IPS-NIHi7 (cell line): ENCODE results near the gene ZBTB4.

Source experiments
- DNase-seq: peaks from one replicate; pipeline ENCODE4 v3.0.0; 2012; ENCODE audit warnings: mixed read lengths; ENCODE audit errors: extremely low spot score

Gene ZBTB4

DNA sequence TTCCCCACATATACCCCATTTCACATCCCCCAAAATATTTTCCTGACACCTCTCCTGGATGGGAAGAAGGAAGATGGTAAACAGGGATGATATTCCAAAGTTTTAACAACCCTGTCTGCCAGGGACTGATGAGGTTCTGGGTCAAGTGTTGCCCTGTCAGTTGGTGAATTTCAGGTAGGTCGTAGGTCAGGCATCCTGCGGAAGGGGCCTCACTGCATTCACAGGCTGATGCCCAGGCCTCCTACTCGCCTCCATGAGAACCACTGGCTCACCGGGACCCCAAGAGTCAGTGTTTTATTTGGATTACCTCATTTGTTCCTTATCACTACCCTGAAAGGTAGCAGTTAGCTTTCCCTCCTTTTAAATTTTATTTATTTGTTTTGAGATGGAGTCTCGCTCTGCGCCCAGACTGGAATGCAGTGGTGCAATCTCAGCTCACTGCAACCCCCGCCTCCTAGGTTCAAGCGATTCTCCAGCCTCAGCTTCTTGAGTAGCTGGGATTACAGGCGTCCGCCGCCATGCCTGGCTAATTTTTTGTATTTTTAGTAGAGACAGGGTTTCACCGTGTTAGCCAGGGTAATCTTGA lies 10.5 kb downstream of the ZBTB4 start:
- no peak for DNase-seq

DNA sequence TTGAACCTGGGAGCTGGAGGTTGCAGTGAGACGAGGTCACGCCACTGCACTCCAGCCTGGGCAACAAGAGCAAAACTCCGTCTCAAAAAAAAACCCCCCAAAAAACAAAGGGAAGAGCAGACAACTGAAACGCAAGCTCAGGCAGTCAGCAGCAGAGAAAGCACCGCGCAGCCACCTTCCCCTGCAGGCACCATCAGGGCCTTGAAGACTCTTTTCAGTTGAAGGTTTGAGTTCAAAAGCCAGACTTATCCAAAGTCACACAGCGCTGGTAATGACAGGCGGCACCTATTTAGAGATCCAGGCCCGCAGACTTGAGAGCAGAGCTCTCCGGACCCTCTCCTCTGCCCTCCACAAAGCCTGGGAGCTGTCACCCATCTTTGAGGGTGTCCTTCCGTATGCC lies 11.1 kb downstream of the ZBTB4 start:
- DNase-seq, result no peak

DNA sequence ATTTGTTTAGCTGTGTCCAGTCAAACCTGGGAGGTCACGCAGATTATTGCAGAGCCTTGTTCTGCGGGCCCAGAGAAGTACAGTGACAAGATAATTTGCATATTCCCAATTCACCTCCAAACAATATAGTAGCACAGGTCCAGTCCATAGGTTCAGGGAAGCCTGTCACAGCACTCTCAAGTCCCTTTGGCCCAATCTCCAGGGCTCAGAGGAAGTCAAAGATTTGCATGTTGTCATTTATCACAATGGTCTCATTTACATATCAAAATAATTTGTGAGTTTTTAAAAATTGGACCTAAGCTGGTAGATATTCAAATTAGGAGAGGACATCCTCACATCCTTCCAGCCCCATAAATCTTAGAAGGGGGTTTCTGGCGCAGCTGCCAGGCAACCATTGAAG lies 11.9 kb downstream of the ZBTB4 start:
- DNase-seq, result no peak

DNA sequence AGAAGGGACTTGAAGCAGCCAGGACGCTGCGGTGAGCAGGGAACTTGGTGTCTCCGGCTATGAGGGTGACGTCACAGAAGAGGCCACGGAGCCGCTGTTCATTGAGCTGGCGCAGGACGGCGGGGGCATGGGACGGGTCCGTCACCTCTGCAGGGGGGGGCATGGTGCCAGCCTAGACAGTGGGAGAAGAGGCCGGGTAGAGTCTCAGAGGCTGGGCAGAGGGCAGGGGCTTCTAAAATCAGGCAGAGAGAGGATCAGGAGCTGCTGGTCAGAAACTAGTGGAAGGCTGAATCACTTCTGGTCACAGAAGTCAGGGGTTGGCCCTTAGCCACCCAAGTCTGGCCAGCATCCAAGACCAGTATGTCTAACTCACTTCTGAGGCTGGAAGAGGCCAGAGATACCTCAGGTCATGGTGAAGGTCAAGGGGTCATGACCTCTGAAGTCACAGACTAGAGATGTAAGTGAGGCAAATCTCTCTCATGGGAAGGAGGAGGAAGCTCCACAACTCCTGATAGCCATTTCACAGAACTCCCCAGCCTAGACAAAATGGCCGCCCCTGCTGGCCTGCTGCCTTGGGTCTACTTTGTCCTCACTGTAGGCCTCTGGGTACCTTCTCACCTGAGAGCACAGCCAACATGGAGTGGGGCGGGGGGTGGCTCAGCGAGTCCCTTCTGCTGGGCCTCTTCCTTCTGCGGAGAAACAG lies 12.6 kb downstream of the ZBTB4 start:
- no peak for DNase-seq

DNA sequence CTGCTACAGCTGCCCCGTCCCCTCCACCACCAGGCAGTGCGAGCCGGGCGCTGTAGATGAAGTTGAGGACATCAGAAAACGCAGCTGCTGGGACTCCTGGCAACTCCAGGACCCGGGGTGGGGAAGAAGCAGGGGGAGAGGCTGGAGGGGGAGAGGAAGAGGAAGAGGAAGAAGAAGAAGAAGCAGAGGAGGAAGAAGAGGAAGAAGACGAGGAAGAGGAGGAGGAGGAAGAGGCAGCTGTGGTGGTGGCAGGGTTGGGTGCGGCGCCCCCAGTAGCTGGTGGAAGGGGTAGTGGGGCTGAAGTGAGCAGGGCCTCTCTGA lies 13.2 kb downstream of the ZBTB4 start:
- no peak for DNase-seq

DNA sequence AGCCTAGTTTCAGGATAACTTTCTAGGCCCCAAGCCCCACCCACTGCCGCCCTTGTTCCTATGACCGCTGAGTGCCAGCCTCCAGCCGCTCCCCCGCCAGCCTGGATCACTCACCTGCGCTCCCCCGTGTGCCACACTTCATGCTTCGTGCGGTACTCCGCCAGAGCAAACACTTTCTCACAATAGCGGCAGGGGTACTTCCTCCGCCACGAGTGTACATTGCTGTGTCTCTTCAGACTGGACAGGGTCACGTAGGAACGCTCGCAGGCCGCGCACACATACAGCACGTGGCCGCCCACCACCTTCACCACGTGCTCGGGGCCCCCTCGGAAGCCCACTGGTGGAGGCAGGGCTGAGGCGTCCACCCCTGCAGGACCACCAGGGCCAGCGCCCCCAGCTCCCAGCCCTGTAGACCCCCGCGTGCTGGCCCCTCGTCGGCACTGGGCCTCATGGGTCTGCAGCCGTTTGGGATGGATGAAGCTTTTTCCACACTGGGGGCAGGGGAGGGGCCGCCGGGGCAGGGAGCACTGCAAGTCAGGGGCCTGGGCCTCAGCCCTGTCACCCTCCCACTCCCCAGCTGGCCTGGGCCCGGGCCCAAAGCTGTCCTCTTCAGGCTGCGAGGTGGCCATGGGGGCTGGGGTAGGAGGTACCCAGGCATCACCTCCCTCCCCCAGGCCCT lies 13.7 kb downstream of the ZBTB4 start:
- DNase-seq, result no peak

DNA sequence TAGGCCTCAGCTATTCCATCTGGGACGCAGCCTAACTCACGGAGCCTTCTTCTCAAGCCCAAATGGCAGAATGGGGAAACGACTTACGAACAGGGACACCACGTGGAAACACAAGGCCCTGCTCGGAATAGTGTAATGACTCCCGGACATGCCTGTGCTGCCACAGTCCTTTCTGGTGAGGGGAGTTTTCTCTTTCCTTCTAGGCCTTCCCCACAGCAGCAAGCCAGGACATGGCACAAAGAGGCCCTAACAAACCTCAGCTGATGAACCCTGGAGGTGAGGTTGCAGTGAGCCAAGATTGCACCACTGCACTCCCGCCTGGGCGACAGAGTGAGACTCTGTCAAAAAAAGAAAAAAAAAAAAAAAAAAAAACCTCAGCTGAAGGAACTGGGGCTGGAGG lies 15.3 kb downstream of the ZBTB4 start:
- no peak for DNase-seq

DNA sequence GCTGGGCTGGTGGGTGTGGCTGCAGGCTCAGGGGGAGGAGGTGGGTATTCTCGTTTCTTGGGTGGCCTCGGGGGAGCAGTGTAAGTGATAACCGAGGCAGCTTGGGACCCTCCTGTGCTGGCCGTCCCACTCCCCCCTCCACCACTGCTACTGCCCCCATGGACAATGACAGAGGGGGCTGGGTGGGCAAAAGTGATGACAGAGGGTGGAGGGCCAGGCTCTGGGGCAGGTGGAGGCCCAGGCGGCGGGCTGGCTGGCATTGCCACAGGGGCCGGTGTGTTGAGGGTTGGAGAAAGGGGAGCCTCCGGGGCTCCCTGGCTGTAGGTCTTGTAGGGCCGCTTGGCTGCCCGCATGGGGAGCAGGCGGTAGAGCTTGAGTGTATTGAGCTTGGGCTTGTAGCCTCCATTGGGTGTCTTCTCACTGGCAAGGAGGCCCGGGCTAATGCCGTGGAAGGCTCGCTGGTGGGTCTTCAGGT lies 16.0 kb downstream of the ZBTB4 start:
- no peak for DNase-seq

DNA sequence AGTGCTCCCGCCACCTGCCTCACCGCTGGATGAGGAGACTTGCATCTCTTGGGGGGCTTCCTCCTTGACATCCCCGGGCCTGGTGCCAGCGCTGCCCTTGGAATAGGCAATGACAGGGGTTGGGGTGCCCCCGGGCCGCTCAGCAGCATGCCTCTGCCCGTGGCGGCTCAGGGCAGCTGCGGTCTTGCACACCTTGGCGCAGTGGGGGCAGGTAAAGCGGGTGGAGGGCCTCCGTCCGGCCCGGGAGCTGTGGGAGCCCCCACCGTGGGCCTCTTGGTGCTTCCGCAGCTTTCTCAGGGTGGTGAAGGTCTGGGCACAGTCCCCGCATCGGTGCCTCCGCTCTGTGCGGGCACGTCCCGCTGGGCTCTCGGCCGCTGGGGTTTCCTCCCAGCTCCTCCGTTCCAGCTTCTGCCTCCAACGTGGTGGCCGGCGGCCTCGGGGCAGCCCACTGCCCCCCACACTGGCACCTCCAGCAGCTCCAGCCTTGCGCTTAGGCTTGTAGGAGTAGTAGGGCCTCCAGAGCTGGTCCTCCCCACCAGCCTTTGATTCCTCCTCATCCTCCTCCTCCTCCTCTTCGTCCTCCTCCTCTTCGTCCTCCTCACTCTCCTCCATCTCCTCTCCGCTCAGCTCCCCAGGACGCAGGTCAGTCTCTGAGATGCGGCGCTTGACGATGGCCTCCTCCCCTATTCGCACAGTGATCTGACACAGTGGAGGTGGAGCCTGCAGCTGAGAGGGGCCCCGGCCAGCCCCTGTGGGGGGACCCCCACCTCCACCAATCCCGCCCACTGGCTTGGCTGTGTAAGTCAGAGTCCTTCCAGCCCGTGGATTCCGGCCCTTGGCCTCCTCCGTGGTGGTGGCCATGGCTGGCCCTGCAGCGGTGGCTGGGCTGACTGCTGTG lies 16.7 kb downstream of the ZBTB4 start:
- no peak for DNase-seq

DNA sequence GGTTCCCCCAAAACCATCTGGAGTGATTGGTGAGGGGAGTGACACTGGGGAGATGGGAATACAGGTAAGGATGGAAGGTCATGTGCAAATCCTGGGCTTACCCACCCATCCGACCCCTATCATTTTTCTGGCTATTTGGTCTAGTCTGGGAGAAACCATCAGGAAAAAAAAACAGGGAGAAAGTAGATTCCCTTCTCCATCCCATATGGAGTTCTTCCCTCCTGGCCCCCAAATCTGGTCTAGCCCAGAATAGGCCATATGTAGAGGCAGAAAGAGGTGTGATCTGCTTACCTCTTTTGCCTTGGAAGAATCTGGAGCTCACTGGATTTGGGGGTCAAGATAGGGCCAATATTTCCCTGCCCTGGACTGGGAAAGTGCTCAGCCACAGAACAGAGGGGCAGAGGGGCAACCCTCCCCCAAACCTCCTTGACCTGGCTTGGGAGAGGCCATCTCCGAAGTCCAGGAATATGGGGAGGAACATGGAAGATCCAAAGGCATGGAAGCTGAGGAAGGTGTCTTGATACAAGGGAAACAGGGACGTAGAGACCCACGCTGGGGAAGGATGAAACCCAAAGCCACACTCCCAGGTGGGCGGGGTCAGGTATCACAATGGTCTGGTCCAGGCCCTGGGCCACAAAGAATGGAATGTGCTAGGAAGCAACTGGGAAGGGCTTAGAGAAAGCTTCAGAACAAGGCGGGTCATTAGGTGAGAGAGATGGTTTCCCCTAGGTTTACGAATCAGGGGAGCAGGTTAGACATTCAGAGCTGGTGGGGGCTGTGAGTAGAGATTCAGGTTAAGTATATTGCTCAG lies 18.4 kb downstream of the ZBTB4 start:
- DNase-seq, result peak; percentile 60

DNA sequence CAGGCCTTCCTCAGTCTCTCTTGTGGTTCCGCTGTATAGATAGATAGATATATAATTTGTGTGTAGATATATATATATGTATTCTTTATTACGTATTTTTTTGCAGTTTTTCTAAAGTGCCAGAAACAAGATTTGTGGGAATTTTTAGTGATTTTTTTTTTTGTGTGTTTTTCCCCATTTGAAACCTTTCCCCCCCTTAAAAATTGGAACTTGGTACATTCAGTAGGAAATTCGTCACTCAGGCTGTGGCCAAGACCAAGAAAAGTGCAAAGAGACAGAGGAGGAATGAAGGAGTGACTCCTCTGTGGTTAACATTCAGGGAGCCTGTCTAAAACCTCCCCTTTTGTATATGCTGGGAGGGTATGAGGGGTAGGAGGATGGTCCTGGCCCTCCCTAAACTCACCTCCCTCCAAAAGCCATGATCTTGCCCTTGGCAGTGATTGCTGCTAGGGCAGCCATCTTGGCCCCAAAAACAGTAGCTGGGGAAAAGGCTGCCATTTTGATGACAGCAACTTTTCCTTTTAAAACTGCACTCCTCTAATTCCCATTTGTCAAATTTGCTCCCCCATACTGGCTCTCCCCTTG lies 19.4 kb downstream of the ZBTB4 start:
- DNase-seq, result no peak

DNA sequence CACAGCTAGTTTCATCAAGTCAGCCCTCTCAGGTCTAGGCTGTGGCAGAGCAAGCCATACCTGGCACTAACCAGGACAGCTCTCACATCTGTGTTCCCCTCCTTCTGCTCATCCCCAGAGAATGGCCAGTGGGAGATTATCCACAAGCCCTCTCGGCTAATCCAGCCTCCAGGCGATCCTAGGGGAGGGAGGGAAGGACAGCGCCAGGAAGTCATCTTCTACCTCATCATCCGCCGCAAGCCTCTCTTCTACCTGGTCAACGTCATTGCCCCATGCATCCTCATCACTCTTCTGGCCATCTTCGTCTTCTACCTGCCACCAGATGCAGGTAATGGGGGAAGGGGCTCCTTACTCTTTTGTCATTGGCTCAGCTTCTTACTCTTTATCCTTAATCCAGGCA lies 31.0 kb downstream of the ZBTB4 start:
- no peak for DNase-seq

DNA sequence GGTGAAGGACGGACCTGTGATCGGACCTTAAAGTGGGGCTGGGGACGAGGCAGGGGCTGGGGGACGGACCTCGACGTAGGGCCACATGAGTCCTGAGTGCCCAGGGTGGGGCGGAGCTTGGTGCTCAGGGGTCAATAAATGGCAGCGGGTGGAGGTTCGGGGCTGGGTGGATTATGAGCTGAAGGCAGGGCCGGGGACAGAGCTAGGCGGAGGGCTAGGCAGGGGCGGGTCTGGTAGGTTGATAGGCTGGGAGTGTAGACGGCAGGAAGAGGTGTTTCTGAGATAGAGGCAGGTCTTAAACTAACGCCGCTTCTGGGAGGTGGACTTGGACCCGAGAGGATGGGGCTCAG lies 33.8 kb downstream of the ZBTB4 start:
- peak; percentile 91 for DNase-seq

DNA sequence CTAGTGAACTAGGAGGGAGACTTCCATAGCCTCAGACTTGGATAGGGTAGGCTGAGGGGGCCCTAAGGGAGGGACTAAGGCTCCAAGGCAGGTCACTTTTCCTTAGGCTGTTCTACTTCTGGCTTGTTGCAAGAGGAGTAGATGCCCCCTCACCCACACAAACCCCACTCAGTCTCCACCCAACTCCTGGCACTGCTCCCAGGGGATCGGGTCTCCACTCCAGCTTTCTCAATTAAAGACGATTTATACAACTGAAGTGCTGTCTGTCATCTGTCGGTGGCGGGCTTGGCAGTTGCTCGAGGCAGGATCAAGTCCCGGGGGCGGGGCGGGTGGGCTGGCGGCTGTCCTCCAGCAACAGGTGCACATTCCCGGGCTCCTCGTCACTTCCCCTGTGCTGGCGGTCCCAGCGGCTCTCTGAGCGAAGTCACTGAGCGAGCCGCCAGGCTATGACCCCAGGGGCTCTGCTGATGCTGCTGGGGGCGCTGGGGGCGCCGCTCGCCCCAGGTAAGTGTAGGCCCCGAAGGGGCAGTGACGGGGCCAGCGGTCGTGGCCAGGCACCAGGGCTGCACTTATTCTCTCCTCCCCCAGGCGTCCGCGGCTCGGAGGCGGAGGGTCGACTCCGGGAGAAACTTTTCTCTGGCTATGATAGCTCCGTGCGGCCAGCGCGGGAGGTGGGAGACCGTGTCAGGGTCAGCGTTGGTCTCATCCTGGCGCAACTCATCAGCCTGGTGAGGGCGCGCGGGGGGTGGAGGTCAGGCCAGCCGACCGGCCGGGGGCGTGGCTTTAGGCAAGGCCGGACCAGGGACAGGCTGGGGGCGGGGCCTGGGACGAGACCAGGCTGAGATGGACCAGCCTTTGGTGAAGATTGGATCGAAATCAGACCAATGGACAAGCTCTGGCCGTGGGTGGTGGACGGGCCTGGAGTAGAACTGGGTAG lies 34.5 kb downstream of the ZBTB4 start, which contains the start of gene CHRNB1:
Gene CHRNB1 (plus strand): TSS at position 380 of the 937 bp plus-strand sequence. CDS start 67 bp downstream, at position 447.
- peak; percentile 92 for DNase-seq

DNA sequence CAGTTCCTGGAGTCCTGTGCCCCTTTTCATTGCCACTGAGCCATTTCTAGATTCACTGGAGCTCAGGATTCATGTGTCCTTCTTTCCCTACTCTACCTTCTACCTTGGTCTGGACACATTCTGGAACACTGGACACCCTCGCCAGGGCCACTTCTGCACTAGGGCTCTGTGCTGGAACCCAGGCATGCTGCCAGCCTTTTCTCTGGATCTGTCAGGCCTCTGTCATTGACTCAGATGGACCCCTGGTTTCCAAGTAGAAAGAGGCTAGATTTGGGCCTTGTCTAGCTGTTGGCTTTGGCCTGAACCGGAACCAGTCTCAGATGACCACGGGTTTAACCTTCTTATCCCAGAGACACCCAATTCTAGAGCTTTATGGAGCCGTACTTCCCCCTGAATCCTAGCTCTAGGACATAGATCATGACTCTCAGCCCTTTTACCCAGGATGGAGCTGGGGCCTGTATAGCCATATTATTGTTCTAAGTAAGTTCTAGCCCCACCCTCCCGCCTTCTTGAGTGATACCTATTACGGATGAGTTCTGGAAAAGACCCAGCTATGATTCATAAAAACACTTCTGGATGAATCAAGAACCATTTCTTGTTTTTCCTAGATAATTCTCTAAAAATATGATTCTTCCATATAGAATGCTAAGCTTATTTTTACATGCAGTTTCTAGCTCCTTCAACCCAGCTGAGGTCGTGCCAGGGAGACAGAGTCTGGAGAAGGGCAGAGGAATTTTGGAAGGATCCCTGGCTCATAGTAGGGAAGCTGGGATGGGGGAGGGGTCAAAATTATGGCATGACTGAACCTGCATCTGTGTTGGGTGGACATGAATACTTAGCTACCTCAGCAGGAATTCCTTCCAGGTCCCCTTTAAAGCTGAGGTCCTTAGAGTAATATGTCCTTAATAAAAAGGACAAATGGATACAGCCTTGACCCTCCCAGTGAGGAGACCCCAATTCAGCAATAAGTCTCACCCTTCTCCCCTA lies 35.6 kb downstream of the ZBTB4 start:
- DNase-seq, result no peak

DNA sequence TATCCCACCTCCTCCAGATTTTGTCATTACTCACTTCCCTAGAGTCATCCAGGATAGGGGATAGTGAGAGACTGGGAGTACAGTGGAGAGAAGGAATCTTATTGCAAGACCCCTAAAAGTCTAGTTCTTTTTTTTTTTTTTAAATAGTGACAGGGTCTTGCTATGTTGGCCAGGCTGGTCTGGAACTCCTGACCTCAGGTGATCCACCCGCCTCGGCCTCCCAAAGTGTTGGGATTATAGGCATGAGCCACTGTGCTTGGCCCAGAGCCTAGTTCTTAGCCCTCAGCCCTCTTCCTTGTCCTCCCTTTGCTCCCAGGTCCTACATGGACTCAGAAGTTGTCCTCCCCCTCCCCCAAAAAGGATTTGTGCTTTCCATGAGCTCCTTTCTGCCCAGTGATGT lies 37.3 kb downstream of the ZBTB4 start:
- no peak for DNase-seq

DNA sequence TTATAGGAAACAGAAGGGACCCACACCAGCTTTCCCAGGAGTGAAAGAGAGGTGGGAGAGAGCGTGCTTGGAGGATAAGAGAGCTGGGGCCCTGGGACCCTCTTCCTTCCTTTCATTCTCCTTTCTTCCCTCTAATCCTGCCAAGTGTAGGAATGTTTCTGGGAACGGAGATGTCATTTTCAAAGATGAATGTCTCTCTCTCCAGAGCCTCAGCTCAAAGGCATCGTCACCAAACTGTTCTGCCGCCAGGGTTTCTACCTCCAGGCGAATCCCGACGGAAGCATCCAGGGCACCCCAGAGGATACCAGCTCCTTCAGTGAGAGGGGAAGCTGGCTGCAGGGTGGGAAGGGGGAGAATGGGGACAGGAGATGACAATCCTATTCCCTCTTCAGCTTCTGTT lies 38.2 kb downstream of the ZBTB4 start:
- no peak for DNase-seq

DNA sequence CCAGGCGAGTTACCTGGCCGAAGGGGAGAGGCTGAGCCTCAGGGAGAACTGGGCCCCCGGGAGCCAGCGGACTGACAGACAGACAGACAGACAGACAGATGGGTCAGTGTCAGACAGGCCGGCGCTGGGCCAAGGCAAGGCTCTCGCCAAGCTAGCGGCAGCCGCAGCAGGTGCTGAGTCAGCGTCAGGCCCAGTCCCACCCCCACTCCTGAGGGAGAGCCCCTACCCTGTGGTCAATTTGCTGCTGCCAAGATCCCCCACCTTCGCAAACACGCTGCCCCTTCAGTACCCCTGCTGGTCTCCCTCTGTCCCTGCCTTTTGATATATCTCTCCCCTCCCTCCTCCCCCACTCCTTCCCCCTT lies 38.6 kb downstream of the ZBTB4 start:
- DNase-seq, result no peak
